Testis (tissue), 2 donors: ENCODE results near the gene DOCK9.

Experiments used
- POLR2A ChIP-seq: fragments of 450-650 bp; IDR thresholded peaks from one replicate; pipeline ENCODE4 v1.6.1; 2017; ENCODE audit warnings: antibody characterized with exemption, mild to moderate bottlenecking, moderate library complexity
- TF ChIP-seq, protein P1 (sequence below), 3 experiments: fragments of 450-650 bp in 2 of 3; fragments of 200-600 bp in 1 of 3; sonication (generic) in 1 of 3; IDR thresholded peaks; one replicate each; pipeline ENCODE4 v1.5.1; 2016 to 2019; ENCODE audit warnings: antibody characterized with exemption in 3 of 3, mild to moderate bottlenecking in 2 of 3, moderate library complexity in 1 of 3

DNA sequence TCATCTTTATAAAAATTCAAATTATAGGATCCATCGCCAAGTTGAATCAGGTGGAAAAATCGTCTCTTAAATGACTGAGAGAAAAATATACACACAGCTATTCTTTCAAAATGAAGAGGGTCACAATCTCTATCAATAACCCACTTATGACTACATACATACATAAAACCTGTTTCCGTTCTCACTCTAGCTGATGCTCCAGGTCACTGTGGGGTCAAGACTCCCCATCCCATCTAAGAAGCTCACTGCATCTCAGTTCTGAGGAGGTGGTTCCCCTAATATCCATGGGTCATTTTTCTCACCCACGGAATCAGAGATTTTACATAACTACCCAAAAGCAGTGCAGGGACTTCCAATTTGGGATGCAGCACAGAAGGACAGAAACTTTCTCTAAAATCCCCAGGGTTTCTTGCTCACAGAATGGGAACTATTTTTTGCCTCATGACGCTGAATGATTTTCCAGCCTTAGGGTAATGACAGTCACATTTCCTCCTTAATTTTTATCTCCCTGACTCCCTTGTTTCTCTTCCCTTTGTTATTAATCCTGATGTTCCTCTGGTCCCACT, 56.8 kb downstream of the DOCK9 start:
- no peak for TF ChIP-seq POLR2A
- TF ChIP-seq, protein P1, sequence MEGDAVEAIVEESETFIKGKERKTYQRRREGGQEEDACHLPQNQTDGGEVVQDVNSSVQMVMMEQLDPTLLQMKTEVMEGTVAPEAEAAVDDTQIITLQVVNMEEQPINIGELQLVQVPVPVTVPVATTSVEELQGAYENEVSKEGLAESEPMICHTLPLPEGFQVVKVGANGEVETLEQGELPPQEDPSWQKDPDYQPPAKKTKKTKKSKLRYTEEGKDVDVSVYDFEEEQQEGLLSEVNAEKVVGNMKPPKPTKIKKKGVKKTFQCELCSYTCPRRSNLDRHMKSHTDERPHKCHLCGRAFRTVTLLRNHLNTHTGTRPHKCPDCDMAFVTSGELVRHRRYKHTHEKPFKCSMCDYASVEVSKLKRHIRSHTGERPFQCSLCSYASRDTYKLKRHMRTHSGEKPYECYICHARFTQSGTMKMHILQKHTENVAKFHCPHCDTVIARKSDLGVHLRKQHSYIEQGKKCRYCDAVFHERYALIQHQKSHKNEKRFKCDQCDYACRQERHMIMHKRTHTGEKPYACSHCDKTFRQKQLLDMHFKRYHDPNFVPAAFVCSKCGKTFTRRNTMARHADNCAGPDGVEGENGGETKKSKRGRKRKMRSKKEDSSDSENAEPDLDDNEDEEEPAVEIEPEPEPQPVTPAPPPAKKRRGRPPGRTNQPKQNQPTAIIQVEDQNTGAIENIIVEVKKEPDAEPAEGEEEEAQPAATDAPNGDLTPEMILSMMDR (IDR thresholded peaks at IDR 0.05), result no peak
